Activated CD4-positive, alpha-beta memory T cell treated with anti-CD3 and anti-CD28 coated beads for 36 hours (primary cell): ENCODE data around the gene PCLAF. TPM values are rescaled to one million over a fixed set of nuclear protein-coding genes. Genes with fewer than 3 reads are reported as not detected.

ENCODE experiments used
- CTCF ChIA-PET: fragments of 350-600 bp; sonication (Branson Sonifier 250); formaldehyde crosslinking; loops from one replicate; lab custom pipeline; 2021; ENCODE audit warnings: antibody characterized with exemption, inconsistent platforms; lab: Charles Lee
- POLR2A ChIA-PET: fragments of 350-600 bp; sonication (Branson Sonifier 250); formaldehyde crosslinking; loops from one replicate; lab custom pipeline; 2021; ENCODE audit warnings: antibody characterized with exemption; lab: Charles Lee
- DNase-seq: peaks from one replicate; pipeline ENCODE4 v3.0.0-alpha.2; 2020
- H3K27ac Mint-ChIP-seq: one replicate; pipeline ENCODE4 v1.8.0; 2021; ENCODE audit warnings: mixed read lengths
- H3K27me3 Mint-ChIP-seq: one replicate; pipeline ENCODE4 v1.8.0; 2021; ENCODE audit warnings: mixed read lengths
- H3K36me3 Mint-ChIP-seq: one replicate; pipeline ENCODE4 v1.8.0; 2021; ENCODE audit warnings: mixed read lengths
- H3K4me1 Mint-ChIP-seq: one replicate; pipeline ENCODE4 v1.8.0; 2021; ENCODE audit warnings: low read depth, mixed read lengths
- H3K4me3 Mint-ChIP-seq: one replicate; pipeline ENCODE4 v1.8.0; 2021; ENCODE audit warnings: mild to moderate bottlenecking, mixed read lengths
- H3K9me3 Mint-ChIP-seq: one replicate; pipeline ENCODE4 v1.8.0; 2021; ENCODE audit warnings: mixed read lengths
- intact Hi-C: fragments of 100-400 bp; cut with micrococcal nuclease; formaldehyde crosslinking; loops from one replicate; pipeline ENCODE4 v1.15.1; 2023
- total RNA-seq, 2 experiments: library from RNA; stranded (reverse); gene quantifications; one replicate each; pipeline ENCODE4 v1.2.3, GENCODE V29; 2021

PCLAF gene
- 10 to 100 TPM; 82.4 to 85.8 TPM for total RNA-seq

- peaks cover 11% of the 10 kb centered on the region for H3K4me1 Mint-ChIP-seq
- peak within 1 kb of the TSS; percentile 89 for H3K27ac Mint-ChIP-seq
- ChIA-PET POLR2A (interaction anchor here (0.6 kb wide), 1 partner anchor 25 kb away, joined by 3 read pairs; no protein-coding TSS in a partner anchor), CTCF (interaction anchor here (0.6 kb wide), 1 partner anchor 314 kb away, joined by 3 read pairs; no protein-coding TSS in a partner anchor)
- intact Hi-C loops, result loop anchor here (10.0 kb wide), 2 partner anchors 84 to 286 kb away; partner anchors contain the start of genes CIAO2A, SNX1 and ZNF609
- H3K9me3 Mint-ChIP-seq, result no peaks in the 10 kb centered on the region
- no peaks in the 10 kb centered on the region for H3K27me3 Mint-ChIP-seq
- H3K36me3 Mint-ChIP-seq, result peaks cover 17% of the 10 kb centered on the region
- DNase-seq, result peak; percentile 97
- H3K4me3 Mint-ChIP-seq, result peak within 1 kb of the TSS; percentile 98
Observed at GRCh38 chr15:64381000-64381751, at the start of gene PCLAF. Gene PCLAF, minus strand, starts transcription at chr15:64381441. Its CDS starts 70 bp downstream, at chr15:64381371.

DNA sequence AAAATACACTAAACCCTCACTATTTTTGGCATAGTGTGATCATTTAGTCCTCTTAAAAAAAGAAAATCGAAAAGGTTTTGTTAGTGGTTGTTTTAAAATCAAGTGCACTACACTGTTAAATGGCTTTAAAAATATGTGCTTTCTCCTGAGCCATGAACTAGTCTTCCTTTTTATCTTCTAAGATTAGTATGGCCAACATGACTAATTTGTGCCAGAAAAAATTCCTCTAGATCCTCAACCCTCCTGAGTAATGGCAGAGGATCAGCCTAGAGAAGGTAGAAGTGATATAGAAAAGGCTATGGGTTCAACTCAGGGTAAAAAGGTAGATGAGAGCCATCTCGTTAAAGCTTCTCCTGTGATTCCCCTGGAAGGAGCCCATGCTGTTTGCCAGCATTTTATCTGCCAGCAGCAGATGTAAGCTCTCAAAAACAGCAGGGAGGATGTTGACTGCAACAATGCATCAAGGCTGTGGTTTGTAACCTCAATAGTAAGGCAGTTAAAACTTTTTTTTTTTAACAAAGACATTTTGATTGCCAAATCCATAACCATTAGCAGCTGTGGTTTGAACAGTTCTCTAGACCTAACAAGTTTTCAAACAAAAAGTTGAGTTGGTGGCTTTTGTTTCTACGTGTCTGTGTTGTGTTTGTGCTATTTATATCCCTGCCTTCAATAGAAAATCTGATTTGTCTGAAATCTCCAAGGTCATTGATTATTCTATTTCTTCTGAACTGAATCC lies 48.9 kb upstream of the PCLAF start:
- CTCF ChIA-PET, result interaction anchor here (0.7 to 1.4 kb wide), 4 partner anchors 30 to 298 kb away, joined by 4 to 6 read pairs (median 4); partner anchors contain the start of genes TRIP4 and ZNF609
- Mint-ChIP-seq H3K9me3 (no peaks in the 10 kb centered on the region), H3K36me3 (peaks cover 9% of the 10 kb centered on the region)

GRCh38 chr15:64429448-64429847 lies 48.2 kb upstream of the PCLAF start:
- DNase-seq, result no peak
- Mint-ChIP-seq H3K27me3 (no peaks in the 10 kb centered on the region), H3K4me1 (peaks cover 35% of the 10 kb centered on the region), H3K36me3 (peaks cover 12% of the 10 kb centered on the region), H3K27ac (peak overlapping the region; percentile 75), H3K4me3 (no peak overlapping the region), H3K9me3 (no peaks in the 10 kb centered on the region)
- intact Hi-C loops, result loop anchor here (5.0 kb wide), 1 partner anchor 223 kb away; no protein-coding TSS in a partner anchor
- ChIA-PET CTCF (interaction anchor here (0.9 to 1.2 kb wide), 2 partner anchors 31 to 298 kb away, joined by 4 to 6 read pairs; partner anchors contain the start of gene ZNF609), POLR2A (no interaction called here)

More for the DNA sequence above, 48.9 kb upstream of the PCLAF start:
- H3K4me3 Mint-ChIP-seq, result no peak overlapping the region
- intact Hi-C loops, result loop anchor here (1.0 to 5.0 kb wide), 4 partner anchors 14 to 222 kb away; partner anchors contain the start of gene ZNF609
- H3K27me3 Mint-ChIP-seq, result no peaks in the 10 kb centered on the region
- peak overlapping the region; percentile 75 for H3K27ac Mint-ChIP-seq
- H3K4me1 Mint-ChIP-seq, result peaks cover 35% of the 10 kb centered on the region
- DNase-seq, result peak; percentile 45
- POLR2A ChIA-PET, result interaction anchor here (0.9 to 1.0 kb wide), 2 partner anchors 14 to 31 kb away, joined by 3 to 4 read pairs; no protein-coding TSS in a partner anchor

- intact Hi-C loops, result loop anchor here (1.0 to 5.0 kb wide), 3 partner anchors 225 to 302 kb away; no protein-coding TSS in a partner anchor
- H3K27ac Mint-ChIP-seq, result no peak overlapping the region
- no peak for DNase-seq
- no peaks in the 10 kb centered on the region for H3K27me3 Mint-ChIP-seq
- ChIA-PET CTCF (interaction anchor here (0.7 to 1.7 kb wide), 8 partner anchors 17 to 304 kb away, joined by 3 to 29 read pairs (median 4); no protein-coding TSS in a partner anchor), POLR2A (interaction anchor here (0.7 to 1.2 kb wide), 2 partner anchors 10 to 16 kb away, joined by 3 to 4 read pairs; no protein-coding TSS in a partner anchor)
- peaks cover 20% of the 10 kb centered on the region for H3K36me3 Mint-ChIP-seq
- H3K9me3 Mint-ChIP-seq, result no peaks in the 10 kb centered on the region
- no peak overlapping the region for H3K4me3 Mint-ChIP-seq
- peaks cover 35% of the 10 kb centered on the region for H3K4me1 Mint-ChIP-seq
Observed at GRCh38 chr15:64426845-64427465, 45.7 kb upstream of the PCLAF start.

DNA sequence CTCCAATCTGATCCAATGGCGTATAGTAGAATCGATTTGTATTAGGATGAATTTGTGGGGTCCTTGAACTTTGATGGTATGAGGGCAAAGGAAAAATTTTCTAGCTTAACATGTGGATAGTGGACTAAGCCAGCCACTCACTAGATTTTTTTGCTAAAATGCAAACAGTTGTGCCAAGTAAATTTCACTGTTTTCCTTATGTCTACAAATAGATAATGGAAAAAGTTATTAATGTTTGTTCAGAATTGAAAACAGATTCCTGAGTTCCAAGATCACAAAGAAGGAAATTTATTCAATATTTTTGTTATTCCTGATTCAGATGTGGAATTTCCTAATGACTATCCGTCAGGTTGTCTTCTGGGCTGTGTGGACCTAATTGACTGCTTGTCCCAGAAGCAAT lies 44.0 kb upstream of the PCLAF start:
- Mint-ChIP-seq H3K4me1 (peaks cover 26% of the 10 kb centered on the region), H3K27me3 (no peaks in the 10 kb centered on the region), H3K9me3 (no peaks in the 10 kb centered on the region), H3K27ac (peak overlapping the region; percentile 49), H3K4me3 (no peak overlapping the region), H3K36me3 (peaks cover 20% of the 10 kb centered on the region)
- ChIA-PET CTCF (no interaction called here), POLR2A (no interaction called here)
- intact Hi-C loops, result loop anchor here (5.0 kb wide), 1 partner anchor 227 kb away; no protein-coding TSS in a partner anchor
- no peak for DNase-seq

- Mint-ChIP-seq H3K27me3 (no peaks in the 10 kb centered on the region), H3K27ac (no peak overlapping the region), H3K4me3 (no peak overlapping the region), H3K9me3 (no peaks in the 10 kb centered on the region), H3K4me1 (peaks cover 17% of the 10 kb centered on the region), H3K36me3 (peaks cover 20% of the 10 kb centered on the region)
- POLR2A ChIA-PET, result no interaction called here
- no peak for DNase-seq
- CTCF ChIA-PET, result interaction anchor here (0.7 kb wide), 1 partner anchor 55 kb away, joined by 4 read pairs; no protein-coding TSS in a partner anchor
- intact Hi-C loops, result no loop called here
Observed at GRCh38 chr15:64423970-64424369, 42.7 kb upstream of the PCLAF start.

DNA sequence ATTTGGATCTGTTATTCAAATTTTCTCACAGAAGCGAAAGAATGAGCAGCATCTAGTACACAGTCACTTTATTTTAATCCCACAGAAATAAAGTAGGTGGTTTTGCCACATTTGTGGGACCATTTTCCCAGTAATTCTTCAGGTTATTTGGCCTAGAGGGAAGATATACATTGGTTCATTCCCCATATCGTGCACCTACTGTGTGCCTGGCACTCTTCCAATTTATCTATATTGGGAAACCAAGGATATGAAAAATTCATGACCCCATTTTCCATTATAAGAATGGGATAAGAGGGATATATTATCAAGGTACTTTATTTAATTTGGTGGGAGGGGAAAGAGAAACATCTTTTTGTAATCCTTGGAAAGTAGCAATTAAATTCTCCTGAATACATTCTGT lies 41.5 kb upstream of the PCLAF start:
- POLR2A ChIA-PET, result no interaction called here
- Mint-ChIP-seq H3K4me3 (no peak overlapping the region), H3K27ac (no peak overlapping the region), H3K4me1 (peaks cover 12% of the 10 kb centered on the region), H3K9me3 (no peaks in the 10 kb centered on the region), H3K36me3 (peaks cover 20% of the 10 kb centered on the region), H3K27me3 (no peaks in the 10 kb centered on the region)
- intact Hi-C loops, result no loop called here
- no peak for DNase-seq
- CTCF ChIA-PET, result no interaction called here

GRCh38 chr15:64412216-64412615 lies 31.0 kb upstream of the PCLAF start:
- H3K36me3 Mint-ChIP-seq, result peaks cover 29% of the 10 kb centered on the region
- no peak overlapping the region for H3K4me3 Mint-ChIP-seq
- ChIA-PET CTCF (no interaction called here), POLR2A (no interaction called here)
- H3K9me3 Mint-ChIP-seq, result no peaks in the 10 kb centered on the region
- intact Hi-C loops, result no loop called here
- no peaks in the 10 kb centered on the region for H3K4me1 Mint-ChIP-seq
- no peaks in the 10 kb centered on the region for H3K27me3 Mint-ChIP-seq
- no peak for DNase-seq
- H3K27ac Mint-ChIP-seq, result no peak overlapping the region

GRCh38 chr15:64400583-64400982 lies 19.3 kb upstream of the PCLAF start:
- Mint-ChIP-seq H3K27me3 (no peaks in the 10 kb centered on the region), H3K4me1 (no peaks in the 10 kb centered on the region), H3K4me3 (no peak overlapping the region), H3K36me3 (peaks cover 26% of the 10 kb centered on the region), H3K27ac (no peak overlapping the region), H3K9me3 (no peaks in the 10 kb centered on the region)
- ChIA-PET CTCF (no interaction called here), POLR2A (no interaction called here)
- intact Hi-C loops, result no loop called here
- DNase-seq, result no peak

- no peaks in the 10 kb centered on the region for H3K27me3 Mint-ChIP-seq
- intact Hi-C loops, result no loop called here
- H3K4me1 Mint-ChIP-seq, result no peaks in the 10 kb centered on the region
- H3K27ac Mint-ChIP-seq, result peak overlapping the region; percentile 28
- H3K4me3 Mint-ChIP-seq, result no peak overlapping the region
- POLR2A ChIA-PET, result interaction anchor here (0.6 to 1.1 kb wide), 2 partner anchors 10 to 299 kb away, joined by 3 read pairs; partner anchors contain the start of gene TRIP4
- H3K9me3 Mint-ChIP-seq, result no peaks in the 10 kb centered on the region
- DNase-seq, result no peak
- CTCF ChIA-PET, result interaction anchor here (1.1 to 1.2 kb wide), 2 partner anchors 255 to 411 kb away, joined by 3 read pairs; no protein-coding TSS in a partner anchor
- peaks cover 35% of the 10 kb centered on the region for H3K36me3 Mint-ChIP-seq
Observed at GRCh38 chr15:64398575-64398974, 17.3 kb upstream of the PCLAF start.

- H3K27me3 Mint-ChIP-seq, result no peaks in the 10 kb centered on the region
- H3K27ac Mint-ChIP-seq, result no peak overlapping the region
- no peaks in the 10 kb centered on the region for H3K9me3 Mint-ChIP-seq
- ChIA-PET CTCF (interaction anchor here (0.5 kb wide), 1 partner anchor 39 kb away, joined by 3 read pairs; no protein-coding TSS in a partner anchor), POLR2A (no interaction called here)
- DNase-seq, result no peak
- H3K36me3 Mint-ChIP-seq, result peaks cover 35% of the 10 kb centered on the region
- H3K4me1 Mint-ChIP-seq, result no peaks in the 10 kb centered on the region
- intact Hi-C loops, result no loop called here
- no peak overlapping the region for H3K4me3 Mint-ChIP-seq
Observed at GRCh38 chr15:64396789-64397188, 15.5 kb upstream of the PCLAF start.
